ENCODE results near the gene LRRC32. TPM values are rescaled to one million over a fixed set of nuclear protein-coding genes. Genes with fewer than 3 reads are reported as not detected.

Gene LRRC32
- total RNA-seq, 1 experiment from 2014 or later = 0.46 TPM

DNA sequence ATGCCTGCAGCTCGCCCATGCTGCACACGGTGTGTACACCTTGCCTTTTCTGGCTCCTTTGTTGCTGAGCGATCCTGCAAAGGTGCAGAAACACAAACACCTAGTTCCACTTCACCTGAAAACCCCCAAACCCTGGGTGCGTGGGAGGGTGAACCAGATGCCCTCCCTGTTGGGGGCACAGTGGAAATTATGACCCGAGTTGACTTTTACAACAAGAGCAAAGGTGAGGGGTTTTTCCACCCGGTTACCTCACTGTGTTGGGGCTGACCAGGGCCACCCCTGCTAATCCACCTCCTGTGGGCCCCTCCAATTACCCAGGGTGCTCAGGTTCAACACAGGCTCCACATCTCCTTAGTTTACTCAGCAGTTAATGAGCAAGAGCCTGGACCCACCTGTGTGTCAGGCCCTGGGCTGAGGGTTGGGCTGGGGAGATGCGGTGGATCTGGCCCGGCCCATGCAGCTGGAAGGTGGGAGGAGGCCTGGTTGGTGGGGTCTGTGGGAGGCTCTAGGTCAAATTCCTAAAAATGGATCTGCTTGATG, 42.1 kb downstream of the LRRC32 start:
- no peak for DNase-seq
- no peak overlapping the region for H2BK120ac ChIP-seq (ENCODE audit: low read depth, low read length, poor library complexity, severe bottlenecking)
- H3K9me3 ChIP-seq (ENCODE audit: control insufficient read depth, low read depth, low read length) = no peaks in the 10 kb centered on the region
- Mint-ChIP-seq H3K27ac (no peak overlapping the region), H3K9me3 (peaks cover 7% of the 10 kb centered on the region in 2 experiments; a peak in 4 of 5 replicates), H3K4me3 (no peak overlapping the region), H3K36me3 (ENCODE audit: insufficient read depth in 1 of 3, low read depth in 3 of 3) (no peaks in the 10 kb centered on the region; a peak in 1 of 7 replicates), H3K4me1 (peaks cover 13 to 17% of the 10 kb centered on the region in 2 experiments), H3K27me3 (ENCODE audit: low read depth) (peaks cover 3% of the 10 kb centered on the region; the same call in 1 of the 2 replicates)
- H3K27ac ChIP-seq (ENCODE audit: insufficient read length, low read depth, low read length) = no peak overlapping the region
- no peak overlapping the region for H3K56ac ChIP-seq (ENCODE audit: insufficient read length, low read depth, low read length)
- no peaks in the 10 kb centered on the region for H3K27me3 ChIP-seq (ENCODE audit: insufficient read depth, low read length)
- no peak overlapping the region for H3K18ac ChIP-seq (ENCODE audit: insufficient read length, low read depth, low read length)
- H3K9ac ChIP-seq (ENCODE audit: extremely low read depth, insufficient read length, low read length) = no peak overlapping the region
- H4K5ac ChIP-seq (ENCODE audit: insufficient read length, low read depth, low read length) = no peak overlapping the region
- H3K14ac ChIP-seq (ENCODE audit: insufficient read depth, low read length) = no peak overlapping the region
- H4K8ac ChIP-seq (replicated peaks; ENCODE audit: insufficient read length, low read depth, low read length) = no peak overlapping the region
- no peaks in the 10 kb centered on the region for H3K79me1 ChIP-seq (ENCODE audit: insufficient read depth, low read depth, low read length, poor library complexity, severe bottlenecking)
- no peak overlapping the region for H2BK5ac ChIP-seq (ENCODE audit: insufficient read length, low read length)
- H2BK12ac ChIP-seq (ENCODE audit: insufficient read length, low read depth, low read length) = no peak overlapping the region
- H3K4me1 ChIP-seq (ENCODE audit: insufficient read depth, low read length) = no peaks in the 10 kb centered on the region
- no peak overlapping the region for H2BK20ac ChIP-seq (ENCODE audit: low read depth, low read length, poor library complexity, severe bottlenecking)
- no peaks in the 10 kb centered on the region for H3K79me2 ChIP-seq (ENCODE audit: insufficient read depth, low read length)
- H2BK15ac ChIP-seq (ENCODE audit: low read depth, low read length) = no peak overlapping the region
- no peaks in the 10 kb centered on the region for H4K20me1 ChIP-seq (ENCODE audit: control insufficient read depth, insufficient read depth, insufficient read length)
- H3T11ph ChIP-seq (ENCODE audit: low read length) = no peak overlapping the region
- H2AFZ ChIP-seq (ENCODE audit: low read length) = no peak overlapping the region
- H3K4me2 ChIP-seq (ENCODE audit: insufficient read depth, insufficient read length, low read length) = no peak overlapping the region
- no CpG with 5 or more reads among the region's 8 CpGs for WGBS (ENCODE audit: extremely low coverage, insufficient read length, low lambda C conversion rate)
- no peak overlapping the region for H4K91ac ChIP-seq (ENCODE audit: insufficient read length, low read depth, low read length)
- TF ChIP-seq, protein P1, sequence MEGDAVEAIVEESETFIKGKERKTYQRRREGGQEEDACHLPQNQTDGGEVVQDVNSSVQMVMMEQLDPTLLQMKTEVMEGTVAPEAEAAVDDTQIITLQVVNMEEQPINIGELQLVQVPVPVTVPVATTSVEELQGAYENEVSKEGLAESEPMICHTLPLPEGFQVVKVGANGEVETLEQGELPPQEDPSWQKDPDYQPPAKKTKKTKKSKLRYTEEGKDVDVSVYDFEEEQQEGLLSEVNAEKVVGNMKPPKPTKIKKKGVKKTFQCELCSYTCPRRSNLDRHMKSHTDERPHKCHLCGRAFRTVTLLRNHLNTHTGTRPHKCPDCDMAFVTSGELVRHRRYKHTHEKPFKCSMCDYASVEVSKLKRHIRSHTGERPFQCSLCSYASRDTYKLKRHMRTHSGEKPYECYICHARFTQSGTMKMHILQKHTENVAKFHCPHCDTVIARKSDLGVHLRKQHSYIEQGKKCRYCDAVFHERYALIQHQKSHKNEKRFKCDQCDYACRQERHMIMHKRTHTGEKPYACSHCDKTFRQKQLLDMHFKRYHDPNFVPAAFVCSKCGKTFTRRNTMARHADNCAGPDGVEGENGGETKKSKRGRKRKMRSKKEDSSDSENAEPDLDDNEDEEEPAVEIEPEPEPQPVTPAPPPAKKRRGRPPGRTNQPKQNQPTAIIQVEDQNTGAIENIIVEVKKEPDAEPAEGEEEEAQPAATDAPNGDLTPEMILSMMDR (conservative IDR thresholded peaks at IDR 0.05) = no peak
- H3K23me2 ChIP-seq (ENCODE audit: insufficient read length, low read depth, low read length, poor library complexity, severe bottlenecking) = no peaks in the 10 kb centered on the region
- H2AK5ac ChIP-seq (ENCODE audit: insufficient read length, low read length) = no peak overlapping the region
- H3K23ac ChIP-seq (ENCODE audit: insufficient read length, low read depth, low read length) = no peak overlapping the region
- no peak overlapping the region for H3K4ac ChIP-seq (ENCODE audit: low read depth, low read length)

Measured in H9 (cell line).